HG03378 (cell line): ENCODE measurements around the gene MIPEP.

Experiments
- ATAC-seq: cut with Tn5 transposase; IDR thresholded peaks from one replicate; pipeline ENCODE4 v1.9.1; 2021; ENCODE audit warnings: mild to moderate bottlenecking, moderate library complexity; ENCODE audit not compliant: unreplicated experiment

The MIPEP gene

GRCh38 chr13:23722726-23723453 is 166.3 kb downstream of the MIPEP start:
- ATAC-seq: no peak

DNA sequence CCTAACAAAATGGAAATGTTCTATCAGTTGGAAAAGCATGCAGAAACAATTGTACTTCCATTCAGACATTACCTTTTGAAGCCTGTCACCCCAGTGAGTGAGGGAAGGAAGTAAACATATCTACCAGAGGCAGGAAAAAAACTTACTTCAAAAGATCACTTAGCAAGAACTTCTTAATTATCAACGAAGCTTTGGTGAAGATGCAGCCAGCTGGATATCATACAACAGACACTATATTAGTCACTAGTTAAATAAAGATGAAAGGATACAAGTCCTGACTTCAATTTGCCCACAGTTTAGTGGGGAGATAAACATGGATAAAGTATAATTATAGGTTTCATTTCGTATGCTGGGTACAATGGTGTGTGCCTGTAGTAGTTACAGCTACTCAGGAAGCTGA is 170.2 kb downstream of the MIPEP start:
- ATAC-seq: no peak

GRCh38 chr13:23716401-23716800 is 172.8 kb downstream of the MIPEP start:
- ATAC-seq: no peak

DNA sequence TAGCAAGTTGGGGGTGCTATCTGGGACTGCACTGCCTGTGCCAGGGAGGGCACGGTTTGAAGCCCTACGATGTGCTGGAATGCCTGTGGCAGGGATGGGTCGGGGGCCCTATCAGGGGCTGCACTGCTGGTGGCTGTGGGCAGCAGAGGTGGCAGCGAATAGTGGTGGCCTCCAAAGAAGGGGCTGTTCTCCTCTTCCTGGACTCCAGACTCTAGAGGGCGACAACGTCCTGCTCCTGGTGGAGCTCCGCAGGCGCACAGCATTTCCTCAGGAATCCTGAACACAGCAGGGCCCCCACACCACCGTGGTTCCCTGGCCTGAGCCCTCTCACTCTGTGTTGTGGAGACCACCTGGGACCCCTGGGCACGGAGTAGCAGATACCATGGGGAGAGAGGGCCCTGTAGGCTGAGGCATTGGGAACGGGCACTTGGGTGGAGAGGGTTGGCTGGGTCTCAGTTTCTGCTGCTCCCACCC is 173.4 kb downstream of the MIPEP start:
- ATAC-seq: no peak

DNA sequence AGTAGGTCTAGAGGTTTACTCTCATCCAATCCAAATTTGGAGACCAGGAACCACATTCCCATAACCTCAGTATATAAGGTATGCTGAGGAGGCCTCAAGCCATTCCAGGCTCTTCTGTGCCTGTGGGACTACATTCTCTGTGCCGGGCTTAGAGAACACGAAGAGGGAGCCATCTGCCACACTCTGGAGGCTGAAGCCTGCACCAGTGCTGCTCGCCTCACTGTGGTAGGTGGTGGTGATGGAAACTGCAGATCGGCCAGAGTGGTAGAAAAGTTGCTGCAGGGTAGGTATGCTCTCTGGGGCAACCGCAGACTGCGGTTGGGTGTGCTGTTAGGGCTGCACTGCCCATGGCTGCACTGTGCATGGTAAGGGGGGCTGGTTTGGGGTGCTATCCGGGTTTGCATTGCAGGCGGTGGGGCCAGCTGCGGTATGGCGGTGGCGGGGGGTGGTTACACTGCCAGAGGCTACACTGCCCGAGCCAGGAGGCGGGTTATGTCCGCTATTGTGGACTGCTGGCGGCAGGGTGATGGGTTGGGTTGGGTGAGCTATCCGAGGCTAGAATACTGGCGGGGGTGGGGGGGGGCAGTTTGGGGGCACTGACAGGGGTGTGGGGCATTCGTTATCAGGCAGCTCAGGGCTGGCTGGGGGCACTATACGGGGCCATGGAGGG is 174.0 kb downstream of the MIPEP start:
- no peak for ATAC-seq

DNA sequence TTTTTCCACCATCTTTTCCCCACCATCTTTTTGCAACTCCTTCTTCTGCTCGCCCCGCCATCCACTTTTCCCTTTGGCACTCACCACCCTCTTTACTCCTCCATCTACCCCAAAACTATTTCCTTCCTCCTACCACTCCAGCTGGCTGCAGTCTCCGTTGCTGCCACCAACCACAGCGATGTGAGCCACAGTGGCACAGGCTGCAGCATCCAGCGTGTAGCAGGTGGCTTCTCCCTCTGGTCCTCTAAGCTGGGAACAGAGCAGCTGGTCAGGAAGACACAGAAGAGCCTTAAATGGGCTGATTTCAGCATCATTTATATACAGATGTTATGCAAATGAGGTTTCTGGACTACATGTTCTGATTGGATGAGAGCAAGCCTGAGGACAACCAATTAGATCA is 174.5 kb downstream of the MIPEP start:
- ATAC-seq: no peak

DNA sequence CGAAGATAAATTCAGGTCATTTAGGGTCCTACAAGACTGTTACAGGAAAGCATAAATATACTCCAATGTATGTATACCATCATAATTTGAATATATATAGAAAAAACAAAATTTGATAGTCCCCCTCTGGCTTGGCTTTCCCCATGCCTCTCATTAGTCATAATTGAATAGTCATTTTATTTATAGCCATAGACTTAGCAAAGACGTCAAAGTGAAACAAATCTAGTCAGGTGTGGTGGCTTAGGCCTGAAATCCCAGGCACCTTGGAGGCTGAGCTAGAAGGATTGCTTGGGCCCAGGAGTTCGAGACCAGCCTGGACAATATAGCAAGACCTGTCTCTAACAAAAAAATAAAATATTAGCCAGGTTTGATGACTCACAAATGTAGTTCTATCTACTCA is 177.8 kb downstream of the MIPEP start:
- ATAC-seq: no peak

DNA sequence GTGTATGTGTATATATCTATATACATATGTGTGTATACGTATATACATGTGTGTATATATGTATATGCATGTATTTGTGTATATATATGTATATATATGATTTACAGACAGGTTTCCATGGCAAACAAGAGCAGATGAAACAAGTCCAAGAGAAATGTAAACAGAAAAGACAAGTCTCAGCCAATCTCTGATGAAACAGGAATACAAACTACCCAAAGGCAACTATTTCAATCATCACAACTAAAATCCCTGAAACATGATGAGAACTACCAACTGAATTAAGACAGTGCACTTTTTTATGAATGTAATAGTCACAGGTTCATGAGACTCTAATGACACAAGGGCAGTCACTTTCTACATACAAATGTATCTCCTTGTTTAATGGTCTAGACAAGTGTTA is 178.8 kb downstream of the MIPEP start:
- no peak for ATAC-seq

GRCh38 chr13:23709536-23709935 is 179.7 kb downstream of the MIPEP start:
- ATAC-seq: no peak

- no peak for ATAC-seq
Observed at GRCh38 chr13:23707674-23708073, 181.5 kb downstream of the MIPEP start.

DNA sequence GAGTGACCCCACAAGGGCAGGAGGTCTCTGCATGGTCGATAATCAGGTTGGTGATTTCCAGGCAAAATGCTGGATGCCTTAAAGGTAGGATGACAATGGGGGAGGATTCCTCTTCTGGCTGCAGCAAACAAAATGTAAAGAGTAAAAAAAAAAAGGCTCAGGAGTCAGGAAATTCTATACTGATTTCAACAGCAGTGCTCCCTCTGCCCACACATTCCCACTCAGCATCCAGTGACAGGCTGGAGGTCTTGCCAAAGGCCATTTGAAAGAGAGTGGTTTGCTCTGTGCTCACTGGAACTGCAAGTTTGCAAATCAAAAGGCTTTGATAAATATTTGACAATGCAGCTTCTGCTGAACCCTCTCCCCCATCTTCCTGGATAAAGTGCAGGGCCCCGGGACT is 183.6 kb downstream of the MIPEP start:
- no peak for ATAC-seq

GRCh38 chr13:23703246-23703860 is 185.8 kb downstream of the MIPEP start:
- ATAC-seq: no peak

- ATAC-seq: no peak
Observed at GRCh38 chr13:23701636-23702035, 187.6 kb downstream of the MIPEP start.

GRCh38 chr13:23701186-23701585 is 188.0 kb downstream of the MIPEP start:
- ATAC-seq: no peak

GRCh38 chr13:23699271-23699670 is 189.9 kb downstream of the MIPEP start:
- ATAC-seq: no peak

GRCh38 chr13:23697772-23698313 is 191.4 kb downstream of the MIPEP start:
- ATAC-seq: no peak

GRCh38 chr13:23696610-23697009 is 192.6 kb downstream of the MIPEP start:
- no peak for ATAC-seq

- peak; percentile 83 for ATAC-seq
Observed at GRCh38 chr13:23695711-23696464, 193.3 kb downstream of the MIPEP start.

DNA sequence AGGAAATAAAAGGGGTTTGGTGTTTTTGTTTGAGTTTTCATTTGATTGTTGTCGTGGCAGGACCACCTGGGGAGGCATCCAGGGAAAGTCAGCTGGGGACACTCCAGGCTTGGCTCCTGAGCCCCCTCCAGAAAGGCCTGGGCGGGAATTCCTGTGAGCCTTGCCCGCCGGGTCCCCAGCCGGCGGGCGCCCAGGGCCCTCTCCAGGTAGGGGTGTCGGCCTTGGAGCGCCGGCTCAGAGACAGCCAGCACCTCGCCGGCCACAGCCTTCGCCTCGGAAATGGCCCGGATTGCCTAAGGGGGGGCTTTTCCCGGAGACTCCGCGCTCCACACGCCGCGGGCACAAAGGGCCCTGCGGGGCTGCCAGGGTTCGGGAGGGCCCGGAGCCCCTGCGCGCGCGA is 194.0 kb downstream of the MIPEP start:
- no peak for ATAC-seq

DNA sequence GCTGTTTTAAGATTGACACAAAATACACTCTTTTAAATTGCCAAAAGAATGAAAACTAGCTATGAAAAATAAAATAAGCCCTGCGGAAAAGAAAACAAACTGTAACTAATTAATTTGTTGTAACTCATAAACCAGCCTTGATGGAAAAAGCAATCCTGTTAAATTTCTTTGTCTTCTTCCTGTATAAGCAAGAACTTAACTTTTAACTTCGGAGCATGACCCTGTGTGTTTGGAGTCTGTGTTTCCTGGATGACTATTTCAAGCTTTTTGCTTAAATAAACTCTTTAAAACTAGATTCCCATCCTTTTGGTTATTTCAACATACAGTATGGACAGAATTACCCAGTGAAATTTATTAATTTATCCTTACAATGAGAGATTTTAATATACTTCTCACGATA is 196.4 kb downstream of the MIPEP start:
- no peak for ATAC-seq

- ATAC-seq: no peak
Observed at GRCh38 chr13:23690668-23691067, 198.5 kb downstream of the MIPEP start.
